ENCODE data around the gene IKZF2. TPM values are rescaled to one million over a fixed set of nuclear protein-coding genes. Genes with fewer than 3 reads are reported as not detected.

The IKZF2 gene
- total and polyA plus RNA-seq, 10 of the 15 experiments (the other 5 are each of a cell fraction or from before 2014, with no cell fraction given), result 15.2 to 266 (median 87.2) TPM

DNA sequence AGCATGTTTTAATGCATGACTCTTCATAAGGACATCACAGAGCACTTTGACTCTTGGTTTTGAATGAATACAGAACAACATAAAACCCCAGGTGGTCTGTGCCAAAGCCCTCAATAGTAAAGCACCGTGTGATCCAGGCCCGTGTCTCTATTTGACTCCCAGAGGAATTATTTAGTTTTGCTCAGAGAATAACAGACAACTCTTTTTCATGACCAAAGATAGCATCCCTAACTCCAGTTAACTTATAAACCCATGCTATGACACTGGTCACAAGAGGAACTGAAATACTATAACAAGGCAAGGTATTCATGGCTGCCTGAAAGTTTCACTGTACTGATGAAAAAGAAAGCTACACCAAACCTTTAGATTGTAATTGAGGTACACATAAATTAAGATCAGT lies 128.4 kb downstream of the IKZF2 start (continued):
- TF ChIP-seq, protein P1, sequence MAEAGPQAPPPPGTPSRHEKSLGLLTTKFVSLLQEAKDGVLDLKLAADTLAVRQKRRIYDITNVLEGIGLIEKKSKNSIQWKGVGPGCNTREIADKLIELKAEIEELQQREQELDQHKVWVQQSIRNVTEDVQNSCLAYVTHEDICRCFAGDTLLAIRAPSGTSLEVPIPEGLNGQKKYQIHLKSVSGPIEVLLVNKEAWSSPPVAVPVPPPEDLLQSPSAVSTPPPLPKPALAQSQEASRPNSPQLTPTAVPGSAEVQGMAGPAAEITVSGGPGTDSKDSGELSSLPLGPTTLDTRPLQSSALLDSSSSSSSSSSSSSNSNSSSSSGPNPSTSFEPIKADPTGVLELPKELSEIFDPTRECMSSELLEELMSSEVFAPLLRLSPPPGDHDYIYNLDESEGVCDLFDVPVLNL (IDR thresholded peaks at IDR 0.05; ENCODE audit: low read depth, low read length), result no peak
- no peak for TF ChIP-seq FOS (IDR thresholded peaks at IDR 0.05; ENCODE audit: borderline replicate concordance, extremely low read depth, insufficient read length)
- no peak for TF ChIP-seq STAT1 (conservative IDR thresholded peaks at IDR 0.05)
- no peak for TF ChIP-seq TARDBP (IDR thresholded peaks at IDR 0.05; ENCODE audit: borderline replicate concordance)
- no peak for TF ChIP-seq HDGF (IDR thresholded peaks at IDR 0.05)
- TF ChIP-seq ZNF274 (IDR thresholded peaks at IDR 0.05; ENCODE audit: insufficient read depth, insufficient read length), result no peak
- TF ChIP-seq, protein P2, sequence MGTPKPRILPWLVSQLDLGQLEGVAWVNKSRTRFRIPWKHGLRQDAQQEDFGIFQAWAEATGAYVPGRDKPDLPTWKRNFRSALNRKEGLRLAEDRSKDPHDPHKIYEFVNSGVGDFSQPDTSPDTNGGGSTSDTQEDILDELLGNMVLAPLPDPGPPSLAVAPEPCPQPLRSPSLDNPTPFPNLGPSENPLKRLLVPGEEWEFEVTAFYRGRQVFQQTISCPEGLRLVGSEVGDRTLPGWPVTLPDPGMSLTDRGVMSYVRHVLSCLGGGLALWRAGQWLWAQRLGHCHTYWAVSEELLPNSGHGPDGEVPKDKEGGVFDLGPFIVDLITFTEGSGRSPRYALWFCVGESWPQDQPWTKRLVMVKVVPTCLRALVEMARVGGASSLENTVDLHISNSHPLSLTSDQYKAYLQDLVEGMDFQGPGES (IDR thresholded peaks at IDR 0.05), result no peak
- TF ChIP-seq KAT2A (conservative IDR thresholded peaks at IDR 0.05; ENCODE audit: control insufficient read depth, low read depth, low read length), result no peak
- TF ChIP-seq ZBED1 (IDR thresholded peaks at IDR 0.05; ENCODE audit: borderline replicate concordance), result 0 out of 2 replicates have a peak, but pooled peaks have one; percentile 34
- no peak for TF ChIP-seq SREBF2 (IDR thresholded peaks at IDR 0.05; ENCODE audit: low read length)
- no peak for TF ChIP-seq SIX5 (IDR thresholded peaks at IDR 0.05; ENCODE audit: low read depth, low read length, severe bottlenecking)
- no peak for TF ChIP-seq RELA (IDR thresholded peaks at IDR 0.05; ENCODE audit: borderline replicate concordance, partially characterized antibody)
- TF ChIP-seq, protein P3, sequence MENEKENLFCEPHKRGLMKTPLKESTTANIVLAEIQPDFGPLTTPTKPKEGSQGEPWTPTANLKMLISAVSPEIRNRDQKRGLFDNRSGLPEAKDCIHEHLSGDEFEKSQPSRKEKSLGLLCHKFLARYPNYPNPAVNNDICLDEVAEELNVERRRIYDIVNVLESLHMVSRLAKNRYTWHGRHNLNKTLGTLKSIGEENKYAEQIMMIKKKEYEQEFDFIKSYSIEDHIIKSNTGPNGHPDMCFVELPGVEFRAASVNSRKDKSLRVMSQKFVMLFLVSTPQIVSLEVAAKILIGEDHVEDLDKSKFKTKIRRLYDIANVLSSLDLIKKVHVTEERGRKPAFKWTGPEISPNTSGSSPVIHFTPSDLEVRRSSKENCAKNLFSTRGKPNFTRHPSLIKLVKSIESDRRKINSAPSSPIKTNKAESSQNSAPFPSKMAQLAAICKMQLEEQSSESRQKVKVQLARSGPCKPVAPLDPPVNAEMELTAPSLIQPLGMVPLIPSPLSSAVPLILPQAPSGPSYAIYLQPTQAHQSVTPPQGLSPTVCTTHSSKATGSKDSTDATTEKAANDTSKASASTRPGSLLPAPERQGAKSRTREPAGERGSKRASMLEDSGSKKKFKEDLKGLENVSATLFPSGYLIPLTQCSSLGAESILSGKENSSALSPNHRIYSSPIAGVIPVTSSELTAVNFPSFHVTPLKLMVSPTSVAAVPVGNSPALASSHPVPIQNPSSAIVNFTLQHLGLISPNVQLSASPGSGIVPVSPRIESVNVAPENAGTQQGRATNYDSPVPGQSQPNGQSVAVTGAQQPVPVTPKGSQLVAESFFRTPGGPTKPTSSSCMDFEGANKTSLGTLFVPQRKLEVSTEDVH (IDR thresholded peaks at IDR 0.05; ENCODE audit: low read depth, partially characterized antibody), result no peak
- peak; percentile 52; the same call in 1 of the 2 replicates for TF ChIP-seq MEF2A (IDR thresholded peaks at IDR 0.05; ENCODE audit: insufficient read depth, low read depth, low read length)
- TF ChIP-seq, protein P4, sequence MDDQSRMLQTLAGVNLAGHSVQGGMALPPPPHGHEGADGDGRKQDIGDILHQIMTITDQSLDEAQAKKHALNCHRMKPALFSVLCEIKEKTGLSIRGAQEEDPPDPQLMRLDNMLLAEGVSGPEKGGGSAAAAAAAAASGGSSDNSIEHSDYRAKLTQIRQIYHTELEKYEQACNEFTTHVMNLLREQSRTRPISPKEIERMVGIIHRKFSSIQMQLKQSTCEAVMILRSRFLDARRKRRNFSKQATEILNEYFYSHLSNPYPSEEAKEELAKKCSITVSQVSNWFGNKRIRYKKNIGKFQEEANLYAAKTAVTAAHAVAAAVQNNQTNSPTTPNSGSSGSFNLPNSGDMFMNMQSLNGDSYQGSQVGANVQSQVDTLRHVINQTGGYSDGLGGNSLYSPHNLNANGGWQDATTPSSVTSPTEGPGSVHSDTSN (IDR thresholded peaks at IDR 0.05; ENCODE audit: insufficient replicate concordance, low read depth, low read length), result no peak
- no peak for TF ChIP-seq RAD51 (IDR thresholded peaks at IDR 0.05)
- TF ChIP-seq PAX8 (IDR thresholded peaks at IDR 0.05), result no peak
- TF ChIP-seq, protein P5, sequence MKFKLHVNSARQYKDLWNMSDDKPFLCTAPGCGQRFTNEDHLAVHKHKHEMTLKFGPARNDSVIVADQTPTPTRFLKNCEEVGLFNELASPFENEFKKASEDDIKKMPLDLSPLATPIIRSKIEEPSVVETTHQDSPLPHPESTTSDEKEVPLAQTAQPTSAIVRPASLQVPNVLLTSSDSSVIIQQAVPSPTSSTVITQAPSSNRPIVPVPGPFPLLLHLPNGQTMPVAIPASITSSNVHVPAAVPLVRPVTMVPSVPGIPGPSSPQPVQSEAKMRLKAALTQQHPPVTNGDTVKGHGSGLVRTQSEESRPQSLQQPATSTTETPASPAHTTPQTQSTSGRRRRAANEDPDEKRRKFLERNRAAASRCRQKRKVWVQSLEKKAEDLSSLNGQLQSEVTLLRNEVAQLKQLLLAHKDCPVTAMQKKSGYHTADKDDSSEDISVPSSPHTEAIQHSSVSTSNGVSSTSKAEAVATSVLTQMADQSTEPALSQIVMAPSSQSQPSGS (IDR thresholded peaks at IDR 0.05; ENCODE audit: low read length), result peak; percentile 23; the same call in 1 of the 2 replicates
- no peak for TF ChIP-seq RBBP5 (conservative IDR thresholded peaks at IDR 0.05)
- no peak for TF ChIP-seq CREB1 (IDR thresholded peaks at IDR 0.05; ENCODE audit: low read depth)
- no peak for TF ChIP-seq PAX5 (IDR thresholded peaks at IDR 0.05; ENCODE audit: borderline replicate concordance, low read depth, low read length)
- no peak for TF ChIP-seq SREBF1 (IDR thresholded peaks at IDR 0.05; ENCODE audit: low read length)
- TF ChIP-seq ASH2L (IDR thresholded peaks at IDR 0.05; ENCODE audit: borderline replicate concordance, low read depth), result no peak

Measured in GM12878 (cell line).